GM11168 (cell line): ENCODE data around the gene TBX10.
"Not testable (repeated sequence)": the region's sequence is repeated elsewhere in the genome, so short reads cannot be mapped to it uniquely, and the experiment has no call there.

Source experiments
- in situ Hi-C: fragments of 300-500 bp; cut with MboI; formaldehyde crosslinking; loops from one replicate; pipeline ENCODE4 v1.12.0; 2022; ENCODE audit warnings: low sequenced_read_pairs; ENCODE audit not compliant: unreplicated experiment

Gene TBX10

GRCh38 chr11:67664696-67665540 is 25.4 kb upstream of the TBX10 start:
- in situ Hi-C loops: no loop called here

GRCh38 chr11:67664213-67664585 is 24.6 kb upstream of the TBX10 start:
- in situ Hi-C loops: no loop called here

GRCh38 chr11:67663532-67664212 is 24.1 kb upstream of the TBX10 start:
- in situ Hi-C loops: no loop called here

- in situ Hi-C loops: no loop called here
These were observed 23.4 kb upstream of the TBX10 start for GRCh38 chr11:67662835-67663531.

GRCh38 chr11:67662142-67662834 is 22.7 kb upstream of the TBX10 start:
- in situ Hi-C loops: no loop called here

GRCh38 chr11:67660752-67661151 is 21.2 kb upstream of the TBX10 start:
- in situ Hi-C loops: not testable (repeated sequence)

- in situ Hi-C loops: not testable (repeated sequence)
These were observed 20.1 kb upstream of the TBX10 start for GRCh38 chr11:67659651-67660165.

- in situ Hi-C loops: no loop called here
These were observed 17.7 kb upstream of the TBX10 start for GRCh38 chr11:67657300-67657699.

GRCh38 chr11:67656278-67656922 is 16.8 kb upstream of the TBX10 start:
- in situ Hi-C loops: no loop called here

GRCh38 chr11:67654225-67654624 is 14.7 kb upstream of the TBX10 start:
- in situ Hi-C loops: no loop called here

- in situ Hi-C loops: no loop called here
These were observed 13.6 kb upstream of the TBX10 start for GRCh38 chr11:67652965-67653845.

GRCh38 chr11:67651976-67652781 is 12.6 kb upstream of the TBX10 start:
- in situ Hi-C loops: no loop called here

- in situ Hi-C loops: no loop called here
These were observed 10.3 kb upstream of the TBX10 start for GRCh38 chr11:67649634-67650510.

GRCh38 chr11:67648796-67649613 is 9.4 kb upstream of the TBX10 start:
- in situ Hi-C loops: no loop called here

- in situ Hi-C loops: no loop called here
These were observed 8.7 kb upstream of the TBX10 start for GRCh38 chr11:67648140-67648795.

GRCh38 chr11:67647471-67647870 is 7.9 kb upstream of the TBX10 start:
- in situ Hi-C loops: no loop called here
